Measurements from ENCODE around the gene GABRB2.

DNA sequence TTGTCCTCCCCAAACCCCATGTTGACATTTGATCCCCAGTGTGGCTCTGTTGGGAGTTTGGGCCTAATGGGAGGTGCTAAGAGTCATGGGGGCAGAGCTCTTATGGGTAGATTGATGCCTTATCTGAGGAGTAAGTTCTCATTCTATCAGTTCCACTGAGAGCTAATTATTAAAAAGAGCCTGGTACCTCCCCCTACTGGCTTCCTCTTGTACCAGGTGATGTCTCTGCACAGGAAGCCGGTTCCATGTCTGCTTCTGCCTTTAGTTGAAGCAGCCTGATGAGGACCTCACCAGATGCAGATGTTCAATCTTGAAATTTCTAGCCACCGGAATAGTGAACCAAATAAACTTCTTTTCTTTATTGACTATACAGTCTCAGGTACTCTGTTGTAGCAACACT is 10.8 kb downstream of the GABRB2 start:
- TF ChIP-seq, protein P1, sequence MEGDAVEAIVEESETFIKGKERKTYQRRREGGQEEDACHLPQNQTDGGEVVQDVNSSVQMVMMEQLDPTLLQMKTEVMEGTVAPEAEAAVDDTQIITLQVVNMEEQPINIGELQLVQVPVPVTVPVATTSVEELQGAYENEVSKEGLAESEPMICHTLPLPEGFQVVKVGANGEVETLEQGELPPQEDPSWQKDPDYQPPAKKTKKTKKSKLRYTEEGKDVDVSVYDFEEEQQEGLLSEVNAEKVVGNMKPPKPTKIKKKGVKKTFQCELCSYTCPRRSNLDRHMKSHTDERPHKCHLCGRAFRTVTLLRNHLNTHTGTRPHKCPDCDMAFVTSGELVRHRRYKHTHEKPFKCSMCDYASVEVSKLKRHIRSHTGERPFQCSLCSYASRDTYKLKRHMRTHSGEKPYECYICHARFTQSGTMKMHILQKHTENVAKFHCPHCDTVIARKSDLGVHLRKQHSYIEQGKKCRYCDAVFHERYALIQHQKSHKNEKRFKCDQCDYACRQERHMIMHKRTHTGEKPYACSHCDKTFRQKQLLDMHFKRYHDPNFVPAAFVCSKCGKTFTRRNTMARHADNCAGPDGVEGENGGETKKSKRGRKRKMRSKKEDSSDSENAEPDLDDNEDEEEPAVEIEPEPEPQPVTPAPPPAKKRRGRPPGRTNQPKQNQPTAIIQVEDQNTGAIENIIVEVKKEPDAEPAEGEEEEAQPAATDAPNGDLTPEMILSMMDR (IDR thresholded peaks at IDR 0.05): no peak
- TF ChIP-seq POLR2A (IDR thresholded peaks at IDR 0.05; ENCODE audit: low read length): no peak
- TF ChIP-seq, protein P2, sequence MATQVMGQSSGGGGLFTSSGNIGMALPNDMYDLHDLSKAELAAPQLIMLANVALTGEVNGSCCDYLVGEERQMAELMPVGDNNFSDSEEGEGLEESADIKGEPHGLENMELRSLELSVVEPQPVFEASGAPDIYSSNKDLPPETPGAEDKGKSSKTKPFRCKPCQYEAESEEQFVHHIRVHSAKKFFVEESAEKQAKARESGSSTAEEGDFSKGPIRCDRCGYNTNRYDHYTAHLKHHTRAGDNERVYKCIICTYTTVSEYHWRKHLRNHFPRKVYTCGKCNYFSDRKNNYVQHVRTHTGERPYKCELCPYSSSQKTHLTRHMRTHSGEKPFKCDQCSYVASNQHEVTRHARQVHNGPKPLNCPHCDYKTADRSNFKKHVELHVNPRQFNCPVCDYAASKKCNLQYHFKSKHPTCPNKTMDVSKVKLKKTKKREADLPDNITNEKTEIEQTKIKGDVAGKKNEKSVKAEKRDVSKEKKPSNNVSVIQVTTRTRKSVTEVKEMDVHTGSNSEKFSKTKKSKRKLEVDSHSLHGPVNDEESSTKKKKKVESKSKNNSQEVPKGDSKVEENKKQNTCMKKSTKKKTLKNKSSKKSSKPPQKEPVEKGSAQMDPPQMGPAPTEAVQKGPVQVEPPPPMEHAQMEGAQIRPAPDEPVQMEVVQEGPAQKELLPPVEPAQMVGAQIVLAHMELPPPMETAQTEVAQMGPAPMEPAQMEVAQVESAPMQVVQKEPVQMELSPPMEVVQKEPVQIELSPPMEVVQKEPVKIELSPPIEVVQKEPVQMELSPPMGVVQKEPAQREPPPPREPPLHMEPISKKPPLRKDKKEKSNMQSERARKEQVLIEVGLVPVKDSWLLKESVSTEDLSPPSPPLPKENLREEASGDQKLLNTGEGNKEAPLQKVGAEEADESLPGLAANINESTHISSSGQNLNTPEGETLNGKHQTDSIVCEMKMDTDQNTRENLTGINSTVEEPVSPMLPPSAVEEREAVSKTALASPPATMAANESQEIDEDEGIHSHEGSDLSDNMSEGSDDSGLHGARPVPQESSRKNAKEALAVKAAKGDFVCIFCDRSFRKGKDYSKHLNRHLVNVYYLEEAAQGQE (IDR thresholded peaks at IDR 0.05): no peak
- TF ChIP-seq MAZ (IDR thresholded peaks at IDR 0.05; ENCODE audit: borderline replicate concordance, low read depth, low read length): no peak
- no peak for TF ChIP-seq TP53 (CRISPR knock-in tag; IDR thresholded peaks at IDR 0.05)
- no peak for TF ChIP-seq ESRRA (IDR thresholded peaks at IDR 0.05; ENCODE audit: borderline replicate concordance, low read length)
- no peak for TF ChIP-seq SMC3 (IDR thresholded peaks at IDR 0.05)
- no peak for TF ChIP-seq ZSCAN20 (CRISPR knock-in tag; IDR thresholded peaks at IDR 0.05)
- no peak for TF ChIP-seq RCOR1 (IDR thresholded peaks at IDR 0.05; ENCODE audit: low read depth, low read length)
- no peak for TF ChIP-seq ZNF302 (CRISPR knock-in tag; IDR thresholded peaks at IDR 0.05)
- TF ChIP-seq MYC (IDR thresholded peaks at IDR 0.05; ENCODE audit: borderline replicate concordance, low read length): no peak
- TF ChIP-seq, protein P3, sequence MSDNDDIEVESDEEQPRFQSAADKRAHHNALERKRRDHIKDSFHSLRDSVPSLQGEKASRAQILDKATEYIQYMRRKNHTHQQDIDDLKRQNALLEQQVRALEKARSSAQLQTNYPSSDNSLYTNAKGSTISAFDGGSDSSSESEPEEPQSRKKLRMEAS (IDR thresholded peaks at IDR 0.05): no peak
- TF ChIP-seq KDM1A (IDR thresholded peaks at IDR 0.05; ENCODE audit: low read depth): no peak
